Measurements from ENCODE around the gene SLC25A39. TPM values are rescaled to one million over a fixed set of nuclear protein-coding genes. Genes with fewer than 3 reads are reported as not detected.

Gene SLC25A39
- total and polyA plus RNA-seq, 10 donors = 76.1 to 214 (median 105) TPM

DNA sequence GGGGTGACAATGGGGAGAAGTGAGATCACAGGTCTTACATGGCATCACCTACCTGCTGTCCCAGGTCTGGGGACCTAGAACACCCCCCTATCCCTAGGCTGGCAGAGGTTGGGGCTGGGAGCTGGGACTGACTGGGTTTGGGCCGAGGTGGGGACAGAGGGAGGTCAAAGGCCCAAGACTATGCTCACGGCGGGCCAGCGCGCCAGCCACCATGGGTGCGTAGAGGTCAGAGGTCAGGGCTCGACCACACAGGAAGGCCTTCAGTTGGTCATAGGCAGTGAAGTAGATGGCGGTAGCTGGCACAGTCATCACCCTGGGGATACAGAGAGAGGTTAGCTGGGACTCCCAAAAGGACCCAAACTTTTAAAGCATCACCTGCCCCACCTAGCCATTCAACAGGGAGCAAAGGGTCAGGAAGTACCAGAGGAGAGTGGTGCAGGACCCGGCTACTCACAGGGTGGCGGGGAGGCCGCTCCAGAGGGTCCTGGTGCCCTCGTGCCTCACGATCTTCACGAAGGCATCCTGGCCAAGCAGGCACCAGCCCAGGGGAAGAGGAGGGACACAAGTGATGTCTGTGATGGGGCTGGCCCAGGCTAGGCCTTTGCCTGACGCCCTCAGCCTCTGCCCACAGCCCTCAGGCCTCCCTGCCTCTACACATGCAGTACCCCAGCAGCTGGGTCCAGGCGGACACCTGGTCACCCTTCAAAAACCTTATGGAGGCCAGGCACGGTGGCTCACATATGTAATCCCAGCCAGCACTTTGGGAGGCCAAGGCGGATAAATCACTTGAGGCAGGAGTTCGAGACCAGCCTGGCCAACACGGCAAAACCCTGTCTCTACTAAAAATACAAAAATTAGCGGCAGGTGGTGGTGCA lies 3.1 kb downstream of the SLC25A39 start:
- Histone ChIP-seq H3K36me3 (peaks cover 0 to 41% (median 34%) of the 10 kb centered on the region in 6 donors), H3K9me3 (no peaks in the 10 kb centered on the region), H3K27me3 (replicated peaks in 1 of 7) (peaks cover 0 to 19% (median 7%) of the 10 kb centered on the region in 7 donors), H3K4me1 (peaks cover 12 to 58% (median 35%) of the 10 kb centered on the region in 6 donors), H3K4me3 (no peak overlapping the region), H3K27ac (no peak overlapping the region)
- no peak for DNase-seq
- no peak for TF ChIP-seq POLR2A (IDR thresholded peaks at IDR 0.05)
- TF ChIP-seq POLR2AphosphoS5 (IDR thresholded peaks at IDR 0.05) = peak in 1 of 3 donors; percentile 13
- intact Hi-C loops (cut with DNase I; ENCODE audit: low total_unique reads) = no loop called here
- WGBS, 5 donors = 89 to 95% (median 93%) methylated on average over 17 to 21 of the region's 21 CpGs

DNA sequence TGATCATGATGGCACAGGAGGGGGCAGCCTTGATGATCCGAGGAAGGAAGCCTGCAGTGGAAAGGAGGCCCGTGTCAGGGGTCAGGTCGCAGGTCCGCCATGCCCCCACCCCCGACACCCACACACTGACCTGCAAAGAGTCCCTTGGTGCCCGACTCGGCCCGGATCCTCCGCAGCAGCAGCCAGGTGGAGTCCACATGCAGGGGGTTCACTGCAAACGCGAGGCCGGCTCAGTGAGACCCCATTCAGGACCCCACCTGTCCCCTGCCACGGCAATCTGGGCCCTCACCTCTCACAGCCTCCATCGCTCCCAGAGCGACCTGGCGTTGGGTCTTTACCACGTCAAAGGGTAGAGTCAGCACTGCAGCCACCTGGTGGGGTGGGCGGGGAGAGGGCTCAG lies 4.6 kb downstream of the SLC25A39 start:
- WGBS, 5 donors = 81 to 92% (median 91%) methylated on average over 16 to 18 of the region's 18 CpGs
- Histone ChIP-seq H3K27me3 (replicated peaks in 1 of 7) (peaks cover 0 to 33% (median 19%) of the 10 kb centered on the region in 7 donors), H3K9me3 (no peaks in the 10 kb centered on the region), H3K27ac (no peak overlapping the region), H3K36me3 (peaks cover 0 to 41% (median 34%) of the 10 kb centered on the region in 6 donors), H3K4me1 (peaks cover 7 to 58% (median 34%) of the 10 kb centered on the region in 6 donors), H3K4me3 (no peak overlapping the region)
- intact Hi-C loops (cut with DNase I; ENCODE audit: low total_unique reads) = no loop called here
- DNase-seq = no peak
- TF ChIP-seq, protein P1, sequence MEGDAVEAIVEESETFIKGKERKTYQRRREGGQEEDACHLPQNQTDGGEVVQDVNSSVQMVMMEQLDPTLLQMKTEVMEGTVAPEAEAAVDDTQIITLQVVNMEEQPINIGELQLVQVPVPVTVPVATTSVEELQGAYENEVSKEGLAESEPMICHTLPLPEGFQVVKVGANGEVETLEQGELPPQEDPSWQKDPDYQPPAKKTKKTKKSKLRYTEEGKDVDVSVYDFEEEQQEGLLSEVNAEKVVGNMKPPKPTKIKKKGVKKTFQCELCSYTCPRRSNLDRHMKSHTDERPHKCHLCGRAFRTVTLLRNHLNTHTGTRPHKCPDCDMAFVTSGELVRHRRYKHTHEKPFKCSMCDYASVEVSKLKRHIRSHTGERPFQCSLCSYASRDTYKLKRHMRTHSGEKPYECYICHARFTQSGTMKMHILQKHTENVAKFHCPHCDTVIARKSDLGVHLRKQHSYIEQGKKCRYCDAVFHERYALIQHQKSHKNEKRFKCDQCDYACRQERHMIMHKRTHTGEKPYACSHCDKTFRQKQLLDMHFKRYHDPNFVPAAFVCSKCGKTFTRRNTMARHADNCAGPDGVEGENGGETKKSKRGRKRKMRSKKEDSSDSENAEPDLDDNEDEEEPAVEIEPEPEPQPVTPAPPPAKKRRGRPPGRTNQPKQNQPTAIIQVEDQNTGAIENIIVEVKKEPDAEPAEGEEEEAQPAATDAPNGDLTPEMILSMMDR (IDR thresholded peaks at IDR 0.05 in 8 of 11, conservative IDR thresholded peaks at IDR 0.05 in 3 of 11) = no peak
- TF ChIP-seq POLR2A (IDR thresholded peaks at IDR 0.05) (no peak), POLR2AphosphoS5 (IDR thresholded peaks at IDR 0.05) (peak in 1 of 3 donors; percentile 24)

- Histone ChIP-seq H3K4me1 (peaks cover 4 to 54% (median 28%) of the 10 kb centered on the region in 6 donors), H3K27me3 (replicated peaks in 1 of 7) (peaks cover 0 to 51% (median 33%) of the 10 kb centered on the region in 7 donors), H3K4me3 (no peak overlapping the region), H3K9me3 (no peaks in the 10 kb centered on the region), H3K36me3 (peaks cover 0 to 41% (median 34%) of the 10 kb centered on the region in 6 donors), H3K27ac (no peak overlapping the region)
- TF ChIP-seq, protein P1 (IDR thresholded peaks at IDR 0.05 in 8 of 11, conservative IDR thresholded peaks at IDR 0.05 in 3 of 11) = no peak
- TF ChIP-seq POLR2A (IDR thresholded peaks at IDR 0.05) (no peak), POLR2AphosphoS5 (IDR thresholded peaks at IDR 0.05) (peak in 2 of 3 donors; percentile 46 to 61)
- WGBS, 5 donors = 78 to 86% (median 84%) methylated on average over 11 to 15 of the region's 15 CpGs
- intact Hi-C loops (cut with DNase I; ENCODE audit: low total_unique reads) = no loop called here
- DNase-seq = no peak
These were observed 6.3 kb downstream of the SLC25A39 start for GRCh38 chr17:44318077-44318892.

DNA sequence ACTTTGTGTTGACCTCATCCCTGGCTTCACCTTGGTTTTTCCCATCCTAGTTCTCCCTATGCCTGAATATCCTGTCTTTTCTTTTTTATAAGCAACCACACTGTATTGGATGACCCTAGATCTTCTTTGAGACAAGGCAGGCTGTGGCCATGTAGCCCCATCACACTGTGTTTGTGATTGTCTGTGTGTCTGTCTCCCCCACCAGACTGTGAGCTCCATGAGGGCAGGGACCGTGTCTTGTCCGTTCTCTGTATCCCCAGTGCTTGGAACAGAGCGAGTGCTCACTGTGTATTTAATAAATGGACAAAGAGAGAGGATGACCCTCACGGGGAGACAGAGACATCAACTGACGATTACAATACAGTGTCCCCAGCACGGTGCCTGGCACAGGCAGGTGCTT lies 7.1 kb downstream of the SLC25A39 start:
- Histone ChIP-seq H3K36me3 (peaks cover 0 to 39% (median 34%) of the 10 kb centered on the region in 6 donors), H3K9me3 (no peaks in the 10 kb centered on the region), H3K4me3 (no peak overlapping the region), H3K4me1 (peaks cover 4 to 47% (median 21%) of the 10 kb centered on the region in 6 donors), H3K27me3 (replicated peaks in 1 of 7) (peaks cover 0 to 58% (median 33%) of the 10 kb centered on the region in 7 donors), H3K27ac (no peak overlapping the region)
- intact Hi-C loops (cut with DNase I; ENCODE audit: low total_unique reads) = no loop called here
- no peak for DNase-seq
- WGBS, 5 donors = 89 to 96% (median 90%) methylated on average over 6 of the region's 6 CpGs
- TF ChIP-seq, protein P1 (IDR thresholded peaks at IDR 0.05 in 8 of 11, conservative IDR thresholded peaks at IDR 0.05 in 3 of 11) = no peak
- TF ChIP-seq POLR2AphosphoS5 (IDR thresholded peaks at IDR 0.05) (no peak), POLR2A (IDR thresholded peaks at IDR 0.05) (no peak)
